ENCODE results near the gene CNNM4.

The CNNM4 gene

GRCh38 chr2:96830044-96830562 is 69.4 kb downstream of the CNNM4 start:
- POLR2A ChIA-PET = no interaction called here
- Histone ChIP-seq H3K27ac (ENCODE audit: insufficient read depth in 1 of 2, low read depth in 1 of 2, low read length in 2 of 2, poor library complexity in 1 of 2, severe bottlenecking in 2 of 2) (peak overlapping the region in 1 of 2 experiments; percentile 34), H3K4me3 (ENCODE audit: control insufficient read depth in 1 of 7, extremely low read depth in 1 of 7, insufficient read depth in 4 of 7, low read depth in 2 of 7, low read length in 6 of 7) (no peak overlapping the region), H3K36me3 (ENCODE audit: control insufficient read depth in 4 of 4, insufficient read depth in 4 of 4, low read length in 3 of 4) (peaks cover 21 to 92% (median 68%) of the 10 kb centered on the region in 4 experiments), H3K4me1 (ENCODE audit: control extremely low read depth in 1 of 4, control insufficient read depth in 4 of 4, insufficient read depth in 4 of 4, low read length in 3 of 4) (no peaks in the 10 kb centered on the region), H3K27me3 (replicated peaks in 2 of 5; ENCODE audit: control insufficient read depth in 4 of 5, insufficient read depth in 5 of 5, low read length in 4 of 5) (no peaks in the 10 kb centered on the region), H3K9me3 (ENCODE audit: control extremely low read depth in 1 of 5, control insufficient read depth in 4 of 5, insufficient read depth in 2 of 5, low read depth in 1 of 5, low read length in 4 of 5) (no peaks in the 10 kb centered on the region)
- DNase-seq = no peak
- CTCF ChIA-PET = interaction anchor here (2.1 kb wide), 1 partner anchor 28 kb away, joined by 4 read pairs; the partner anchor contains the start of gene ANKRD39
- WGBS (ENCODE audit: insufficient coverage) = 81% methylated on average over 4 of the region's 5 CpGs

- Histone ChIP-seq H3K9me3 (ENCODE audit: control extremely low read depth in 1 of 5, control insufficient read depth in 4 of 5, insufficient read depth in 2 of 5, low read depth in 1 of 5, low read length in 4 of 5) (no peaks in the 10 kb centered on the region), H3K36me3 (ENCODE audit: control insufficient read depth in 4 of 4, insufficient read depth in 4 of 4, low read length in 3 of 4) (peaks cover 22 to 84% (median 63%) of the 10 kb centered on the region in 4 experiments), H3K27me3 (replicated peaks in 2 of 5; ENCODE audit: control insufficient read depth in 4 of 5, insufficient read depth in 5 of 5, low read length in 4 of 5) (no peaks in the 10 kb centered on the region), H3K4me3 (ENCODE audit: control insufficient read depth in 1 of 7, extremely low read depth in 1 of 7, insufficient read depth in 4 of 7, low read depth in 2 of 7, low read length in 6 of 7) (no peak overlapping the region), H3K4me1 (ENCODE audit: control extremely low read depth in 1 of 4, control insufficient read depth in 4 of 4, insufficient read depth in 4 of 4, low read length in 3 of 4) (no peaks in the 10 kb centered on the region), H3K27ac (ENCODE audit: insufficient read depth in 1 of 2, low read depth in 1 of 2, low read length in 2 of 2, poor library complexity in 1 of 2, severe bottlenecking in 2 of 2) (peak overlapping the region in 1 of 2 experiments; percentile 1)
- DNase-seq = no peak
- CTCF ChIA-PET = interaction anchor here (1.0 to 2.1 kb wide), 3 partner anchors 12 to 28 kb away, joined by 3 to 4 read pairs (median 3); partner anchors contain the start of gene ANKRD39
- WGBS (ENCODE audit: insufficient coverage) = 90% methylated on average over 8 of the region's 10 CpGs
- POLR2A ChIA-PET = no interaction called here
These were observed 71.0 kb downstream of the CNNM4 start for GRCh38 chr2:96831679-96832078.

GRCh38 chr2:96832408-96832753 is 71.7 kb downstream of the CNNM4 start:
- POLR2A ChIA-PET = no interaction called here
- CTCF ChIA-PET = interaction anchor here (1.0 to 1.1 kb wide), 2 partner anchors 13 to 29 kb away, joined by 3 read pairs; no protein-coding TSS in a partner anchor
- DNase-seq = no peak
- no peaks in the 10 kb centered on the region for H3K27me3 ChIP-seq (replicated peaks in 2 of 5; ENCODE audit: control insufficient read depth in 4 of 5, insufficient read depth in 5 of 5, low read length in 4 of 5)
- no peak overlapping the region for H3K27ac ChIP-seq (ENCODE audit: insufficient read depth in 1 of 2, low read depth in 1 of 2, low read length in 2 of 2, poor library complexity in 1 of 2, severe bottlenecking in 2 of 2)
- peaks cover 22 to 78% (median 60%) of the 10 kb centered on the region in 4 experiments for H3K36me3 ChIP-seq (ENCODE audit: control insufficient read depth in 4 of 4, insufficient read depth in 4 of 4, low read length in 3 of 4)
- H3K4me3 ChIP-seq (ENCODE audit: control insufficient read depth in 1 of 7, extremely low read depth in 1 of 7, insufficient read depth in 4 of 7, low read depth in 2 of 7, low read length in 6 of 7) = no peak overlapping the region
- H3K9me3 ChIP-seq (ENCODE audit: control extremely low read depth in 1 of 5, control insufficient read depth in 4 of 5, insufficient read depth in 2 of 5, low read depth in 1 of 5, low read length in 4 of 5) = no peaks in the 10 kb centered on the region
- no peaks in the 10 kb centered on the region for H3K4me1 ChIP-seq (ENCODE audit: control extremely low read depth in 1 of 4, control insufficient read depth in 4 of 4, insufficient read depth in 4 of 4, low read length in 3 of 4)
- 92% methylated on average over 11 of the region's 11 CpGs for WGBS (ENCODE audit: insufficient coverage)

- no peaks in the 10 kb centered on the region for H3K4me1 ChIP-seq (ENCODE audit: control extremely low read depth in 1 of 4, control insufficient read depth in 4 of 4, insufficient read depth in 4 of 4, low read length in 3 of 4)
- no peaks in the 10 kb centered on the region for H3K27me3 ChIP-seq (replicated peaks in 2 of 5; ENCODE audit: control insufficient read depth in 4 of 5, insufficient read depth in 5 of 5, low read length in 4 of 5)
- no peak overlapping the region for H3K4me3 ChIP-seq (ENCODE audit: control insufficient read depth in 1 of 7, extremely low read depth in 1 of 7, insufficient read depth in 4 of 7, low read depth in 2 of 7, low read length in 6 of 7)
- POLR2A ChIA-PET = interaction anchor here (0.6 kb wide), 1 partner anchor 166 kb away, joined by 3 read pairs; no protein-coding TSS in a partner anchor
- H3K9me3 ChIP-seq (ENCODE audit: control extremely low read depth in 1 of 5, control insufficient read depth in 4 of 5, insufficient read depth in 2 of 5, low read depth in 1 of 5, low read length in 4 of 5) = no peaks in the 10 kb centered on the region
- H3K36me3 ChIP-seq (ENCODE audit: control insufficient read depth in 4 of 4, insufficient read depth in 4 of 4, low read length in 3 of 4) = peaks cover 17 to 78% (median 60%) of the 10 kb centered on the region in 4 experiments
- H3K27ac ChIP-seq (ENCODE audit: insufficient read depth in 1 of 2, low read depth in 1 of 2, low read length in 2 of 2, poor library complexity in 1 of 2, severe bottlenecking in 2 of 2) = no peak overlapping the region
- CTCF ChIA-PET = interaction anchor here (0.9 kb wide), 1 partner anchor 13 kb away, joined by 3 read pairs; no protein-coding TSS in a partner anchor
- WGBS (ENCODE audit: insufficient coverage) = 96% methylated on average over 13 of the region's 18 CpGs
- DNase-seq = no peak
These were observed 72.2 kb downstream of the CNNM4 start for GRCh38 chr2:96832754-96833507.

GRCh38 chr2:96835830-96836229 is 75.1 kb downstream of the CNNM4 start:
- Histone ChIP-seq H3K4me1 (ENCODE audit: control extremely low read depth in 1 of 4, control insufficient read depth in 4 of 4, insufficient read depth in 4 of 4, low read length in 3 of 4) (peaks cover 0 to 18% (median 14%) of the 10 kb centered on the region in 4 experiments), H3K27ac (ENCODE audit: insufficient read depth in 1 of 2, low read depth in 1 of 2, low read length in 2 of 2, poor library complexity in 1 of 2, severe bottlenecking in 2 of 2) (no peak overlapping the region), H3K4me3 (ENCODE audit: control insufficient read depth in 1 of 7, extremely low read depth in 1 of 7, insufficient read depth in 4 of 7, low read depth in 2 of 7, low read length in 6 of 7) (no peak overlapping the region), H3K27me3 (replicated peaks in 2 of 5; ENCODE audit: control insufficient read depth in 4 of 5, insufficient read depth in 5 of 5, low read length in 4 of 5) (no peaks in the 10 kb centered on the region), H3K9me3 (ENCODE audit: control extremely low read depth in 1 of 5, control insufficient read depth in 4 of 5, insufficient read depth in 2 of 5, low read depth in 1 of 5, low read length in 4 of 5) (no peaks in the 10 kb centered on the region), H3K36me3 (ENCODE audit: control insufficient read depth in 4 of 4, insufficient read depth in 4 of 4, low read length in 3 of 4) (peaks cover 10 to 71% (median 40%) of the 10 kb centered on the region in 4 experiments)
- POLR2A ChIA-PET = no interaction called here
- no peak for DNase-seq
- CTCF ChIA-PET = interaction anchor here (0.6 to 1.4 kb wide), 3 partner anchors 19 to 83 kb away, joined by 3 to 4 read pairs (median 3); partner anchors contain the start of gene ANKRD39
- WGBS (ENCODE audit: insufficient coverage) = no CpG with 5 or more reads among the region's 4 CpGs

GRCh38 chr2:96837575-96837974 is 76.9 kb downstream of the CNNM4 start:
- peaks cover 11 to 56% (median 27%) of the 10 kb centered on the region in 4 experiments for H3K36me3 ChIP-seq (ENCODE audit: control insufficient read depth in 4 of 4, insufficient read depth in 4 of 4, low read length in 3 of 4)
- ChIA-PET POLR2A (no interaction called here), CTCF (interaction anchor here (1.7 kb wide), 1 partner anchor 20 kb away, joined by 3 read pairs; the partner anchor contains the start of gene ANKRD39)
- H3K4me3 ChIP-seq (ENCODE audit: control insufficient read depth in 1 of 7, extremely low read depth in 1 of 7, insufficient read depth in 4 of 7, low read depth in 2 of 7, low read length in 6 of 7) = no peak overlapping the region
- DNase-seq = no peak
- H3K27me3 ChIP-seq (replicated peaks in 2 of 5; ENCODE audit: control insufficient read depth in 4 of 5, insufficient read depth in 5 of 5, low read length in 4 of 5) = no peaks in the 10 kb centered on the region
- no peaks in the 10 kb centered on the region for H3K9me3 ChIP-seq (ENCODE audit: control extremely low read depth in 1 of 5, control insufficient read depth in 4 of 5, insufficient read depth in 2 of 5, low read depth in 1 of 5, low read length in 4 of 5)
- H3K4me1 ChIP-seq (ENCODE audit: control extremely low read depth in 1 of 4, control insufficient read depth in 4 of 4, insufficient read depth in 4 of 4, low read length in 3 of 4) = peaks cover 0 to 18% (median 14%) of the 10 kb centered on the region in 4 experiments
- 97% methylated on average over 9 of the region's 9 CpGs for WGBS (ENCODE audit: insufficient coverage)
- H3K27ac ChIP-seq (ENCODE audit: insufficient read depth in 1 of 2, low read depth in 1 of 2, low read length in 2 of 2, poor library complexity in 1 of 2, severe bottlenecking in 2 of 2) = no peak overlapping the region
